Osteoblast (primary cell): ENCODE data around the gene CACNG5. TPM values are rescaled to one million over a fixed set of nuclear protein-coding genes. Genes with fewer than 3 reads are reported as not detected.

Source experiments
- DNase-seq: peaks from one replicate; pipeline ENCODE4 v3.0.0; 2011; ENCODE audit warnings: low spot score, mixed read lengths; ENCODE audit not compliant: insufficient read length; ENCODE audit errors: missing footprints
- H2AFZ ChIP-seq: 2 replicates; pipeline ENCODE4 v1.6.0; 2011; ENCODE audit warnings: mild to moderate bottlenecking, low read length
- H3K27ac ChIP-seq: 2 replicates; pipeline ENCODE4 v1.5.1; 2011; ENCODE audit warnings: mild to moderate bottlenecking, low read depth, low read length, moderate library complexity
- H3K27me3 ChIP-seq: 2 replicates; pipeline ENCODE4 v1.6.0; 2012; ENCODE audit warnings: mild to moderate bottlenecking, control low read depth, inconsistent platforms, low read length, moderate library complexity; ENCODE audit not compliant: insufficient read depth
- H3K36me3 ChIP-seq: 2 replicates; pipeline ENCODE4 v1.5.1; 2011; ENCODE audit warnings: mild to moderate bottlenecking, low read length, control low read depth, moderate library complexity; ENCODE audit not compliant: insufficient read depth
- H3K4me1 ChIP-seq: 2 replicates; pipeline ENCODE4 v1.5.1; 2011; ENCODE audit warnings: mild to moderate bottlenecking, low read length, control low read depth, moderate library complexity; ENCODE audit not compliant: insufficient read depth
- H3K4me2 ChIP-seq: 2 replicates; pipeline ENCODE4 v1.6.0; 2011; ENCODE audit warnings: mild to moderate bottlenecking, low read length; ENCODE audit not compliant: insufficient read depth
- H3K4me3 ChIP-seq: fragments of 200-600 bp; sonication (generic); 3 replicates; pipeline ENCODE4 v1.5.1; 2012; ENCODE audit warnings: mild to moderate bottlenecking, low read length, inconsistent platforms; ENCODE audit not compliant: insufficient read depth
- H3K79me2 ChIP-seq: 2 replicates; pipeline ENCODE4 v1.6.0; 2012; ENCODE audit warnings: mild to moderate bottlenecking, low read length, control low read depth, inconsistent platforms; ENCODE audit not compliant: insufficient read depth
- H3K9me3 ChIP-seq: 2 replicates; pipeline ENCODE4 v1.5.1; 2011; ENCODE audit warnings: low read depth, low read length, control low read depth
- H4K20me1 ChIP-seq: 2 replicates; pipeline ENCODE4 v1.6.0; 2012; ENCODE audit warnings: mild to moderate bottlenecking, low read length, control low read depth; ENCODE audit not compliant: insufficient read depth
- CTCF ChIP-seq: IDR thresholded peaks from 2 replicates; pipeline ENCODE4 v1.5.1; 2011; ENCODE audit warnings: mild to moderate bottlenecking, low read depth, low read length, moderate library complexity; ENCODE audit errors: extremely low read depth
- total RNA-seq: library from RNA; depleted of rRNA; stranded (reverse); fragments of >200 nt; gene quantifications from 2 replicates; pipeline ENCODE4 v1.2.3, GENCODE V29; 2012

CACNG5 gene
- total RNA-seq, 1 donor = not detected

- Histone ChIP-seq H3K9me3 (no peaks in the 10 kb centered on the region), H4K20me1 (no peaks in the 10 kb centered on the region), H3K36me3 (no peaks in the 10 kb centered on the region), H3K4me2 (no peak overlapping the region), H3K4me3 (no peak overlapping the region), H3K4me1 (no peaks in the 10 kb centered on the region), H3K27me3 (peaks cover 24% of the 10 kb centered on the region), H3K79me2 (no peaks in the 10 kb centered on the region), H3K27ac (no peak overlapping the region), H2AFZ (no peak overlapping the region)
- no peak for DNase-seq
- no peak for TF ChIP-seq CTCF
These were observed 24.4 kb downstream of the CACNG5 start for GRCh38 chr17:66859353-66859752.

GRCh38 chr17:66860204-66860603 lies 25.3 kb downstream of the CACNG5 start:
- Histone ChIP-seq H3K4me2 (no peak overlapping the region), H3K79me2 (no peaks in the 10 kb centered on the region), H3K36me3 (no peaks in the 10 kb centered on the region), H4K20me1 (no peaks in the 10 kb centered on the region), H3K9me3 (no peaks in the 10 kb centered on the region), H3K27ac (no peak overlapping the region), H2AFZ (no peak overlapping the region), H3K4me1 (no peaks in the 10 kb centered on the region), H3K27me3 (peaks cover 24% of the 10 kb centered on the region), H3K4me3 (no peak overlapping the region)
- no peak for TF ChIP-seq CTCF
- DNase-seq = no peak

GRCh38 chr17:66863820-66864219 lies 28.9 kb downstream of the CACNG5 start:
- no peaks in the 10 kb centered on the region for H3K79me2 ChIP-seq
- H4K20me1 ChIP-seq = no peaks in the 10 kb centered on the region
- no peaks in the 10 kb centered on the region for H3K9me3 ChIP-seq
- no peaks in the 10 kb centered on the region for H3K36me3 ChIP-seq
- no peak overlapping the region for H3K27ac ChIP-seq
- no peak overlapping the region for H3K4me3 ChIP-seq
- no peak overlapping the region for H3K4me2 ChIP-seq
- peaks cover 31% of the 10 kb centered on the region for H3K27me3 ChIP-seq
- no peak overlapping the region for H2AFZ ChIP-seq
- no peak for DNase-seq
- TF ChIP-seq CTCF = no peak
- H3K4me1 ChIP-seq = no peaks in the 10 kb centered on the region

- TF ChIP-seq CTCF = no peak
- Histone ChIP-seq H3K79me2 (no peaks in the 10 kb centered on the region), H3K9me3 (no peaks in the 10 kb centered on the region), H3K4me2 (no peak overlapping the region), H3K27me3 (peaks cover 22% of the 10 kb centered on the region), H3K4me1 (no peaks in the 10 kb centered on the region), H3K36me3 (no peaks in the 10 kb centered on the region), H2AFZ (no peak overlapping the region), H3K27ac (no peak overlapping the region), H3K4me3 (no peak overlapping the region), H4K20me1 (no peaks in the 10 kb centered on the region)
- no peak for DNase-seq
These were observed 30.2 kb downstream of the CACNG5 start for GRCh38 chr17:66865151-66865550.
